Ovary (tissue), 9 donors: ENCODE measurements around the gene UBE2Z. TPM values are rescaled to one million over a fixed set of nuclear protein-coding genes. Genes with fewer than 3 reads are reported as not detected.

Source experiments
- DNase-seq, 5 donors: peaks; one replicate each; pipeline ENCODE4 v3.0.0-alpha.2; 2019 to 2020
- H3K27ac ChIP-seq, 2 donors: fragments of 200-600 bp; one replicate each; pipeline versions ENCODE4 v1.5.1 to v1.8.0; 2019 to 2022
- H3K27me3 ChIP-seq: fragments of 200-600 bp; one replicate; pipeline ENCODE4 v1.8.0; 2022
- H3K36me3 ChIP-seq: fragments of 200-600 bp; sonication (generic); one replicate; pipeline ENCODE4 v1.5.1; 2019
- H3K4me1 ChIP-seq: one replicate; pipeline ENCODE4 v1.8.1; 2013; ENCODE audit warnings: mild to moderate bottlenecking, moderate library complexity; ENCODE audit not compliant: insufficient read depth
- H3K4me3 ChIP-seq: fragments of 200-600 bp; sonication (generic); one replicate; pipeline ENCODE4 v1.5.1; 2017
- H3K9me3 ChIP-seq, 2 donors: fragments of 200-600 bp in 1 of 2; sonication (generic) in 1 of 2; one replicate each; pipeline versions ENCODE4 v1.5.1 to v1.8.1; 2013 to 2019; ENCODE audit warnings: mild to moderate bottlenecking in 1 of 2, moderate library complexity in 1 of 2
- CTCF ChIP-seq, 3 donors: fragments of 450-650 bp in 2 of 3; fragments of 200-600 bp in 1 of 3; IDR thresholded peaks; one replicate each; pipeline versions ENCODE4 v1.5.1 to v1.8.0; 2016 to 2022; ENCODE audit warnings: antibody characterized with exemption in 3 of 3, mild to moderate bottlenecking in 1 of 3
- EP300 ChIP-seq: sonication (generic); formaldehyde crosslinking; IDR thresholded peaks from one replicate; pipeline ENCODE4 v1.6.1; 2017; ENCODE audit warnings: antibody characterized with exemption
- POLR2A ChIP-seq: fragments of 450-650 bp; IDR thresholded peaks from one replicate; pipeline ENCODE4 v1.6.1; 2017; ENCODE audit warnings: antibody characterized with exemption, mild to moderate bottlenecking, moderate library complexity
- WGBS, 3 donors: extraction: QIAGEN DNeasy Blood & Tissue Kit in 1 of 3; methylation state at CpG; one replicate each; pipeline versions ENCODE4 v1.1.5 to v1.1.7; 2013 to 2017; 5-methylcytosine and 5-hydroxymethylcytosine counted together
- intact Hi-C, 4 donors: fragments of 100-400 bp; cut with DNase I; formaldehyde crosslinking; loops; one replicate each; pipeline versions ENCODE4 v1.11.0 to v1.15.1; 2022 to 2023
- polyA plus RNA-seq, 2 donors: library from polyadenylated mRNA; stranded (reverse); fragments of 200-250 nt in 1 of 2; fragments of 350-450 nt in 1 of 2; fragmentation: Illumina TruSeq in 1 of 2; extraction: RNeasy Lipid Tissue Mini Kit (QIAGEN cat#74804) in 1 of 2; gene quantifications; one replicate each; pipeline ENCODE4 v1.2.3, GENCODE V29; 2013 to 2014
- total RNA-seq, 7 donors: library from RNA; depleted of rRNA in 2 of 7; stranded (reverse); fragments of >200 nt in 2 of 7; fragmentation: NEBNext Ultra II Directional in 3 of 7; extraction: Animal tissue kit (Norgen Biotek cat#: 25700) in 3 of 7; gene quantifications; one replicate each; pipeline versions ENCODE4 v1.1.0 to v1.2.4, GENCODE V29; 2016 to 2023
- donor health status: DM: no; HTN: no; CAD: no; lungs with moderate emphysema.
- donor health status: DM: no; HTN: no; CAD: no.
- donor health status: Bipolar disorder and iron deficiency.
- donor health status: DM: yes; HTN: yes; CAD: no.
- donor health status: DM: no; HTN: no; CAD: no.
- donor health status: DM: yes; HTN: yes; CAD: no.

UBE2Z gene
- total and polyA plus RNA-seq, 9 donors, result 32.0 to 93.4 (median 58.2) TPM

DNA sequence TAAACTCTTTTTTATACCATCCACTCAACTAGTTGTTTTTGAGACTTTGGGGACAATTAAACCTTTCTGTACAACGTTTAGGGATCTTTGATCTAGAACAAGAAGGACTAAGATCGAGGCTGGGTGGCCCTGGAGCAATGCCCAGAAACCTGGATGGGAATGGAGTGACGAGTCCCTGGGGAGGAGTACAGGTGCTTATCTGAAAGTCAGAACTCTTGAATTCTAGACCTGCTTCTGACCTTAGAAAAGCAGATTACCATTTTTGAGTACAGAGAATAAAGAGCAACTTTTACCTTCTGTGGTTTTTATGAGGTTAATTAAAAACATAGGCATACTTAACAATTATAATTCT lies 17.8 kb downstream of the UBE2Z start:
- no peak overlapping the region for H3K4me3 ChIP-seq
- H3K4me1 ChIP-seq, result no peaks in the 10 kb centered on the region
- H3K36me3 ChIP-seq, result peaks cover 6% of the 10 kb centered on the region
- H3K9me3 ChIP-seq, result no peaks in the 10 kb centered on the region
- intact Hi-C loops, result no loop called here
- no peaks in the 10 kb centered on the region for H3K27me3 ChIP-seq
- TF ChIP-seq POLR2A (no peak), EP300 (no peak), CTCF (IDR thresholded peaks at IDR 0.05) (no peak)
- no peak for DNase-seq
- no peak overlapping the region for H3K27ac ChIP-seq
- 44 to 51% (median 47%) methylated on average over 3 of the region's 3 CpGs for WGBS, 3 donors

GRCh38 chr17:48927978-48928745 lies 20.0 kb downstream of the UBE2Z start:
- intact Hi-C loops, result no loop called here
- Histone ChIP-seq H3K27me3 (no peaks in the 10 kb centered on the region), H3K4me3 (no peak overlapping the region), H3K36me3 (peaks cover 3% of the 10 kb centered on the region), H3K27ac (no peak overlapping the region), H3K4me1 (no peaks in the 10 kb centered on the region), H3K9me3 (no peaks in the 10 kb centered on the region)
- TF ChIP-seq POLR2A (no peak), EP300 (no peak), CTCF (IDR thresholded peaks at IDR 0.05) (no peak)
- WGBS, 3 donors, result 69 to 84% (median 80%) methylated on average over 6 of the region's 6 CpGs
- DNase-seq, result no peak

DNA sequence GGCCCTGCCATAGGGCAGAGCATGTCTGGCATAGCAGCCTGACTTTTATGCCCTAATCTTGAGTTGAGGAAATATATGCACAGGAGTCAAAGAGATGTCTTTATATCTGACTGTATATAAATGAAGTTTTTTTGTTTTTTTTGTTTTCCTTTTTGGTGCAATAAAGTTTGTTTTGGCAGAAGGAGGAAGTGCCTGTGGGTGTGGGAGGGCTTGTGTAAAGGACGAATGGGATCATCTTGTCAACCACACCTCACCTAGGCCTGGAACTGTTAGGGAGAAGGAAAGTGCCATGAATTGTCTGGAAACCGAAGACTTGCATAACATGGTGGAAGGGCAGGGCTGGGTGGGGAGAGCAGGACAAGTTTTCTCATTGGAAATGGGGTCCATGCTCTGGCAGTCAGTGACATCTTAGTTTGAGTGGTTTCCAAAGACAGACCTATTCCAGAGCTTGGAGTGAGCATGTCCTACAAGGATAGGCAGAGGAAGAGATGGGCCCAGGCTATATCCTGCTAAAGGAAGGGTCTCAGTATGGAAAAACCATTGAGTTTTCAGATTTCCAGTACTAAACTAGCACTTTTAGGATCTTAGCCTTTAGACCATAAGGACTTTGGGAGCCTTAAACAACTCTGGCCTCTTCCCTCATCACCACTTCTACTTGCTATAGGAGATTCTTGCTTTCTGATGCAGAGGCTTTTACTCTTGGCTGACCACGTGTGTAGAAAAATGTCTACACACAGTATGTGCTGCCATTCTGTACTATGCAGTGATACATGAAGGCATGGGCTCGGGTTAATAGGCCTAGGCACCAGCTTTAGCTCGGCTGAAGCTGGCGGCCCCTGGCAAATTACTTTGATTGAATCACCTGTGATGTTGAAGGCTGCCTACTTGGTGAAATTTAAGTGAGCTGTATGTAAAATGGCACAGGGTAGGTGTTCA lies 20.9 kb downstream of the UBE2Z start:
- TF ChIP-seq EP300, result no peak
- TF ChIP-seq POLR2A, result no peak
- TF ChIP-seq CTCF (IDR thresholded peaks at IDR 0.05), result no peak
- no peak overlapping the region for H3K27ac ChIP-seq
- no peaks in the 10 kb centered on the region for H3K9me3 ChIP-seq
- H3K4me1 ChIP-seq, result no peaks in the 10 kb centered on the region
- H3K36me3 ChIP-seq, result peaks cover 3% of the 10 kb centered on the region
- DNase-seq, result no peak
- intact Hi-C loops, result no loop called here
- 79 to 81% (median 79%) methylated on average over 6 of the region's 6 CpGs for WGBS, 3 donors
- no peak overlapping the region for H3K4me3 ChIP-seq
- H3K27me3 ChIP-seq, result no peaks in the 10 kb centered on the region

DNA sequence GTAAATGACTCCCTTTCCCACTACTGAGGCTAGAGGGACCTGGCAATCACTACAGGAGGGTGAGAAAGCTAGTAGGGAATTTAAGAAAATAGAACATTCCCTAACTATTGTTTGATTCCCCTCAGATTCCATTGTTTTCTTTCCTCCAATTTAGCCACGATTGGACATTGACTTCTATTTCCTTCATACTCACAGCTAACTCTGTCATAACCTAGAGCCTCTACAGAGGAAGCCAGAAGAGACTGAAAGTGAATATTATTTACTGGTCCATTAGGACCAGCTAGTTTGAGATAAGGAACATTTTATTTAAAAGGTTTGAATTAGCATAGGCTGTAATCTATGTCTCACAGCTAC lies 21.6 kb downstream of the UBE2Z start:
- intact Hi-C loops, result no loop called here
- H3K27ac ChIP-seq, result no peak overlapping the region
- H3K36me3 ChIP-seq, result peaks cover 3% of the 10 kb centered on the region
- TF ChIP-seq CTCF (IDR thresholded peaks at IDR 0.05) (no peak), EP300 (no peak), POLR2A (no peak)
- WGBS, 3 donors, result 4 to 23% (median 11%) methylated on average over 1 of the region's 1 CpG
- no peaks in the 10 kb centered on the region for H3K4me1 ChIP-seq
- no peak overlapping the region for H3K4me3 ChIP-seq
- no peaks in the 10 kb centered on the region for H3K9me3 ChIP-seq
- H3K27me3 ChIP-seq, result no peaks in the 10 kb centered on the region
- DNase-seq, result no peak
